ENCODE results near the gene ENTPD1. TPM values are rescaled to one million over a fixed set of nuclear protein-coding genes. Genes with fewer than 3 reads are reported as not detected.

Gene ENTPD1
- total RNA-seq, 1 donor, result 7.6 TPM

DNA sequence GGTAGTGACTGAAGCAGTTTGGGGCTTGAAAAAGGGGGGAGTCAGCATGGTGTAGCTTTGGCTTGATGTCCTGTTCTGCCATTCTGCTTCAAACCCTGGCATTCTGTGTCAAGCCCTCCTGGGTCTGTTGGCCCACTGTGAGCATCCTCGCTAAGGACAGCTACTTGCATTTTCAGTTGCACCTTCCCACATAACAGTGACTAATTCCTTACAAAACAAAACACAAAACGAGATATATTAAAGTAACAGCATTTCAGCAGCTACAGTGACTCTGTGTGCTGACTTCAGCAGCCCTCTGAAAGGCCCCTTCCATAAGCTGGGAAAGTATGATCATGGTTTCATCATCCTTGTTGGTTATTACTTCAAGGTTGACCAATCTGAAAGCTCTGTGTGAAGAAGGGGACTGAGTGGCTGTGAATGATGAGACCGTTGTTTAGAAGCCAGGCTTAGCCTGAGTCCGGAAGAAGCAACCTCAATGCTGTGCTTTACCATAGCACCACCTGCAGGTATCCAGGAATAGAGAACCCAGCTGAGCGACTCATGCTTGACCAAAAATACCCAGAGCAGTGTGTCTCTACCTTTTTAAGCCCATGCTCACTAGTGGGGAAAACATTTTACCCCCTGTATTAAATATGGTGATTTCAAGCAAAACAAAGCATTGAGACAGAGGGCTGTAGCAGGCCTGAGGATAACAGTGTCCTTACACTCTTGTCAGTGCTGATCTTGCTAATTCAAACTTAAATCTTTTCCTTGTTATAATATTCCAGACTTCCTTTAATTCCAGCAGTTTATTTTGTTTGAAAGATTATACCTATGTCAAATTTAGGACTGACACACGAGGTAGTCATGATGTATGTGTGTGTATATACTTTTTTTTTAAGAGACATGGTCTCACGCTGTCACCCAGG, 109.2 kb downstream of the ENTPD1 start:
- peak overlapping the region; percentile 65 for H2AFZ ChIP-seq (ENCODE audit: low read length)
- H3K4me1 ChIP-seq (ENCODE audit: insufficient read depth, low read length), result no peaks in the 10 kb centered on the region
- H4K20me1 ChIP-seq (ENCODE audit: insufficient read depth, low read length), result no peaks in the 10 kb centered on the region
- peak; percentile 84 for TF ChIP-seq CTCF (IDR thresholded peaks at IDR 0.05; ENCODE audit: extremely low read depth, low read depth, low read length)
- H3K4me3 ChIP-seq (ENCODE audit: insufficient read depth, low read length), result peak overlapping the region; percentile 16
- DNase-seq (ENCODE audit: insufficient read length, low spot score, missing footprints), result peak; percentile 64
- no peaks in the 10 kb centered on the region for H3K27me3 ChIP-seq (ENCODE audit: insufficient read depth, low read length)
- peak overlapping the region; percentile 60 for H3K4me2 ChIP-seq (ENCODE audit: insufficient read depth, low read length)
- no peaks in the 10 kb centered on the region for H3K79me2 ChIP-seq (ENCODE audit: insufficient read depth, low read length)
- no peaks in the 10 kb centered on the region for H3K9me3 ChIP-seq (ENCODE audit: low read depth, low read length)
- no peak overlapping the region for H3K27ac ChIP-seq (ENCODE audit: low read depth, low read length)
- no peaks in the 10 kb centered on the region for H3K36me3 ChIP-seq (ENCODE audit: insufficient read depth, low read length)

- TF ChIP-seq CTCF (IDR thresholded peaks at IDR 0.05; ENCODE audit: extremely low read depth, low read depth, low read length), result no peak
- no peaks in the 10 kb centered on the region for H3K9me3 ChIP-seq (ENCODE audit: low read depth, low read length)
- H4K20me1 ChIP-seq (ENCODE audit: insufficient read depth, low read length), result no peaks in the 10 kb centered on the region
- H2AFZ ChIP-seq (ENCODE audit: low read length), result no peak overlapping the region
- DNase-seq (ENCODE audit: insufficient read length, low spot score, missing footprints), result no peak
- H3K4me3 ChIP-seq (ENCODE audit: insufficient read depth, low read length), result no peak overlapping the region
- no peak overlapping the region for H3K4me2 ChIP-seq (ENCODE audit: insufficient read depth, low read length)
- H3K27me3 ChIP-seq (ENCODE audit: insufficient read depth, low read length), result no peaks in the 10 kb centered on the region
- no peaks in the 10 kb centered on the region for H3K4me1 ChIP-seq (ENCODE audit: insufficient read depth, low read length)
- H3K79me2 ChIP-seq (ENCODE audit: insufficient read depth, low read length), result no peaks in the 10 kb centered on the region
- H3K36me3 ChIP-seq (ENCODE audit: insufficient read depth, low read length), result no peaks in the 10 kb centered on the region
- no peak overlapping the region for H3K27ac ChIP-seq (ENCODE audit: low read depth, low read length)
These were observed 110.0 kb downstream of the ENTPD1 start for GRCh38 chr10:95865814-95866466.

- TF ChIP-seq CTCF (IDR thresholded peaks at IDR 0.05; ENCODE audit: extremely low read depth, low read depth, low read length), result no peak
These were observed 110.5 kb downstream of the ENTPD1 start for GRCh38 chr10:95866467-95866842.

GRCh38 chr10:95867866-95868265, 111.9 kb downstream of the ENTPD1 start:
- no peak for TF ChIP-seq CTCF (IDR thresholded peaks at IDR 0.05; ENCODE audit: extremely low read depth, low read depth, low read length)
- Histone ChIP-seq H3K36me3 (ENCODE audit: insufficient read depth, low read length) (no peaks in the 10 kb centered on the region), H3K4me2 (ENCODE audit: insufficient read depth, low read length) (no peak overlapping the region), H2AFZ (ENCODE audit: low read length) (no peak overlapping the region), H3K9me3 (ENCODE audit: low read depth, low read length) (no peaks in the 10 kb centered on the region), H3K4me3 (ENCODE audit: insufficient read depth, low read length) (no peak overlapping the region), H3K27ac (ENCODE audit: low read depth, low read length) (no peak overlapping the region), H4K20me1 (ENCODE audit: insufficient read depth, low read length) (no peaks in the 10 kb centered on the region), H3K27me3 (ENCODE audit: insufficient read depth, low read length) (no peaks in the 10 kb centered on the region), H3K4me1 (ENCODE audit: insufficient read depth, low read length) (no peaks in the 10 kb centered on the region), H3K79me2 (ENCODE audit: insufficient read depth, low read length) (no peaks in the 10 kb centered on the region)
- no peak for DNase-seq (ENCODE audit: insufficient read length, low spot score, missing footprints)

More at GRCh38 chr10:95866467-95866842, 110.5 kb downstream of the ENTPD1 start:
- DNase-seq (ENCODE audit: insufficient read length, low spot score, missing footprints), result no peak
- Histone ChIP-seq H3K27me3 (ENCODE audit: insufficient read depth, low read length) (no peaks in the 10 kb centered on the region), H3K4me2 (ENCODE audit: insufficient read depth, low read length) (no peak overlapping the region), H2AFZ (ENCODE audit: low read length) (no peak overlapping the region), H3K36me3 (ENCODE audit: insufficient read depth, low read length) (no peaks in the 10 kb centered on the region), H4K20me1 (ENCODE audit: insufficient read depth, low read length) (no peaks in the 10 kb centered on the region), H3K79me2 (ENCODE audit: insufficient read depth, low read length) (no peaks in the 10 kb centered on the region), H3K4me1 (ENCODE audit: insufficient read depth, low read length) (no peaks in the 10 kb centered on the region), H3K4me3 (ENCODE audit: insufficient read depth, low read length) (no peak overlapping the region), H3K27ac (ENCODE audit: low read depth, low read length) (no peak overlapping the region), H3K9me3 (ENCODE audit: low read depth, low read length) (no peaks in the 10 kb centered on the region)
